A673 (cell line): ENCODE results near the gene NELFE. TPM values are rescaled to one million over a fixed set of nuclear protein-coding genes. Genes with fewer than 3 reads are reported as not detected.
"Not testable (repeated sequence)": the region's sequence is repeated elsewhere in the genome, so short reads cannot be mapped to it uniquely, and the experiment has no call there.

Source experiments
- Bru-seq: library from RNA; stranded (reverse); fragments of 400-500 nt; gene quantifications from one replicate; lab custom pipeline; 2021; lab: Mats Ljungman, UMichigan
- BruChase-seq, 2 experiments: library from RNA; stranded (reverse); fragments of 400-500 nt; gene quantifications; one replicate each; lab custom pipeline; 2021; lab: Mats Ljungman, UMichigan
- BruUV-seq: library from RNA; stranded (reverse); fragments of 400-500 nt; replicated peaks from 2 replicates; lab custom pipeline; 2021; lab: Mats Ljungman, UMichigan
- CTCF ChIA-PET: fragments of 300-600 bp; sonication (Branson Sonifier 250); formaldehyde crosslinking; loops from one replicate; lab custom pipeline; 2022; ENCODE audit warnings: antibody characterized with exemption; lab: Charles Lee
- POLR2A ChIA-PET: fragments of 300-600 bp; sonication (Branson Sonifier 250); formaldehyde crosslinking; loops from one replicate; lab custom pipeline; 2022; ENCODE audit warnings: antibody characterized with exemption; ENCODE audit not compliant: low non-redundant PET; lab: Charles Lee
- DNase-seq: peaks from one replicate; pipeline ENCODE4 v3.0.0-alpha.2; 2015; ENCODE audit warnings: low spot score
- H3K27ac ChIP-seq: fragments of 200-600 bp; sonication (generic); 2 replicates; pipeline ENCODE4 v1.5.1; 2016; ENCODE audit warnings: mixed run types, low read depth, mild to moderate bottlenecking, mixed read lengths, antibody characterized with exemption, low read length; ENCODE audit not compliant: poor library complexity, severe bottlenecking
- H3K27me3 ChIP-seq: fragments of 200-600 bp; sonication (generic); replicated peaks from 2 replicates; pipeline ENCODE4 v1.6.1; 2017; ENCODE audit warnings: mixed run types, low read depth, mild to moderate bottlenecking, mixed read lengths, antibody characterized with exemption, low read length; ENCODE audit not compliant: insufficient read depth, poor library complexity
- H3K36me3 ChIP-seq: fragments of 200-600 bp; sonication (generic); 2 replicates; pipeline ENCODE4 v1.6.1; 2016; ENCODE audit warnings: mixed run types, mild to moderate bottlenecking, mixed read lengths, antibody characterized with exemption, low read length; ENCODE audit not compliant: insufficient read depth, poor library complexity, severe bottlenecking
- H3K4me1 ChIP-seq: fragments of 200-600 bp; sonication (generic); 2 replicates; pipeline ENCODE4 v1.6.1; 2017; ENCODE audit warnings: mixed run types, mild to moderate bottlenecking, mixed read lengths, antibody characterized with exemption, low read length; ENCODE audit not compliant: insufficient read depth, poor library complexity, severe bottlenecking
- H3K4me3 ChIP-seq: fragments of 200-600 bp; sonication (generic); 2 replicates; pipeline ENCODE4 v1.5.1; 2016; ENCODE audit warnings: low read depth, mixed run types, mild to moderate bottlenecking, mixed read lengths, low read length; ENCODE audit not compliant: poor library complexity, severe bottlenecking
- H3K9me3 ChIP-seq: fragments of 200-600 bp; sonication (generic); 2 replicates; pipeline ENCODE4 v1.6.1; 2016; ENCODE audit warnings: mixed run types, low read depth, mild to moderate bottlenecking, mixed read lengths, antibody characterized with exemption, low read length; ENCODE audit not compliant: poor library complexity, severe bottlenecking
- EZH2 ChIP-seq: fragments of 200-600 bp; sonication (generic); IDR thresholded peaks from 2 replicates; pipeline ENCODE4 v1.6.1; 2017; ENCODE audit warnings: borderline replicate concordance, low read depth, mild to moderate bottlenecking, mixed read lengths, antibody characterized with exemption, low read length; ENCODE audit not compliant: poor library complexity, severe bottlenecking
- intact Hi-C: fragments of 100-400 bp; cut with micrococcal nuclease; formaldehyde crosslinking; loops from one replicate; pipeline ENCODE4 v1.10.0; 2022; ENCODE audit not compliant: unreplicated experiment
- long read RNA-seq: library from polyadenylated mRNA; stranded (forward); transcript quantifications from one replicate; pipeline ENCODE4 v2.0.0, GENCODE V29; 2022
- total RNA-seq: library from RNA; stranded (reverse); gene quantifications from 2 replicates; pipeline ENCODE4 v1.2.3, GENCODE V29; 2021

NELFE gene
- total RNA-seq (94.3 and 96.8 TPM in 2 replicates), Bru-seq, nascent RNA (percentile 76 among the genes with signal in this experiment), BruChase-seq, experiment 1, labeled RNA remaining after a 2-hour chase (percentile 65 among the genes with signal in this experiment), BruChase-seq, experiment 2, labeled RNA remaining after a 6-hour chase (percentile 69 among the genes with signal in this experiment)
- long read RNA-seq, transcript NELFE-208 (10 exons, 1,543 nt), result minor isoform, 5 of 269 reads
- long read RNA-seq, transcript NELFE-202 (11 exons, 1,584 nt), result major isoform, 198 of 269 reads
- long read RNA-seq, partial matches to known transcripts, result 14 of 269 reads
- long read RNA-seq, other reads (novel, unspliced or antisense), result 50 of 269 reads

DNA sequence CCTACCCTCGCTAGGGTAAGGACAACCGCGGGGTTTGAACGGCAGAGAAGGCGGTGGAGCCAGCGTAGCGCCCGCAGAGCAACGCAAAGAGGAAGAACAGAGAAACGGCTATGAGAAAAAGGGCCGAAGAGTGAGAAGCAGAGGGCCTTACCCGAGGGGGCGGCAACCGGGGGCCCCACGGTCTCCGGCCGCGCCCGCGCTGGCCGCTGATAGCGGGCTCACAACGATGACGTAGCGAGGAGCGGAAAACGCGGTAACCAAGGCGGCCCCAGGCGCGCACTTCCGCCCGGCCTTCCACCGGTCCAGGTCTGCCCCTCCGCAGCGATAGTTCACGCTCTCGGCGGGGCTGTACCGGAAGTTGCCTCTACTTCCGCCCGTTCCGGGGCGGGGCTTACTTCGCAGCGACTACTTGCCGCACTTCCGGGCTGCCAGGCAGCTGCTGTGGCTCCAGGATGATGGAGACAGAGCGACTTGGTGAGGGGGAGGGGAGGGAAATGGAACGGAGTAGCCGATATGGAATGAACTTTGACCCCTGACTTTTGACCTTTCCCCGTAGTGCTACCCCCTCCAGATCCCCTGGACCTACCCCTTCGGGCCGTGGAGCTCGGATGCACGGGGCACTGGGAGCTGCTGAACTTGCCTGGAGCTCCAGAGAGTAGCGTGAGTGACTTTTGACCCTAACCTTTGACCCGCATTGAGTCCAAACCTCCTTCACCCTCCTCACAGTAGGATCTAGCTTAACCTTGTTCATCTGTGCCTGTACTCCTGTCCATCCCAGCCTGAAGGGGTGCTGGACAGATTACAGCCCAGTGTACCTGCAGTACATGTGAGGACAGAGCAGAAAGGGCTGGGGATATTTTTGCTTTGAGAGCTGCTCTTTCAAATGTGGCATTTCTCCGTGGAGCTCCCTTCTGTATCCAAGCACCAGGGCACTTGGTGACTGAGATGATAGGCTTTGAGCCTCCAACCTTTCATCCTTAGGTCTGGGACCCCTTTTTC is at the start of gene NELFE, which contains the start of gene SKIC2:
NELFE (minus strand) TSS at position 231 of the 999 bp plus-strand sequence. CDS start 525 bp downstream, outside the sequence.
SKIC2 (plus strand) TSS at position 435 of the 999 bp plus-strand sequence; CDS start at position 453, 18 bp downstream.
- Histone ChIP-seq H3K27ac (peak within 1 kb of the TSS; percentile 88), H3K4me1 (peaks cover 14% of the 10 kb centered on the region), H3K36me3 (peaks cover 29% of the 10 kb centered on the region), H3K27me3 (no peaks in the 10 kb centered on the region), H3K4me3 (peak within 1 kb of the TSS; percentile 88), H3K9me3 (no peaks in the 10 kb centered on the region)
- peak; percentile 99 for DNase-seq
- intact Hi-C loops, result loop anchor here (10.0 kb wide), 1 partner anchor 274 kb away; the partner anchor contains the start of gene LY6G5C
- POLR2A ChIA-PET, result interaction anchor here (0.6 kb wide), 1 partner anchor 41 kb away, joined by 3 read pairs; no protein-coding TSS in a partner anchor
- TSS peak; percentile 74 for BruUV-seq
- CTCF ChIA-PET, result interaction anchor here (0.6 kb wide), 1 partner anchor 170 kb away, joined by 3 read pairs; no protein-coding TSS in a partner anchor
- TF ChIP-seq EZH2, result no peak

DNA sequence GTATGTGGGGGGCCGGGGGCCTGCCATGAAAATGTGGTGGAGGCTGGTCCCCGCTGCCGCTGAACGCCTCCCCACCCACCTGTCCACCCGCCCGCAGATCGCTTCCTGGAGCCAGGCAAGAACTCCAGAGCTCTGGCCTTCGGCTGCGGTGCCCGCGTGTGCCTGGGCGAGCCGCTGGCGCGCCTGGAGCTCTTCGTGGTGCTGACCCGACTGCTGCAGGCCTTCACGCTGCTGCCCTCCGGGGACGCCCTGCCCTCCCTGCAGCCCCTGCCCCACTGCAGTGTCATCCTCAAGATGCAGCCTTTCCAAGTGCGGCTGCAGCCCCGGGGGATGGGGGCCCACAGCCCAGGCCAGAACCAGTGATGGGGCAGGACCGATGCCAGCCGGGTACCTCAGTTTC is 49.3 kb upstream of the NELFE start:
- H3K27ac ChIP-seq, BruUV-seq, H3K4me1 ChIP-seq, H3K9me3 ChIP-seq, DNase-seq, H3K36me3 ChIP-seq, H3K4me3 ChIP-seq, CTCF ChIA-PET, intact Hi-C loops, POLR2A ChIA-PET, H3K27me3 ChIP-seq: not testable (repeated sequence)

GRCh38 chr6:32007086-32007485 is 48.3 kb upstream of the NELFE start:
- H3K4me3 ChIP-seq, BruUV-seq, H3K4me1 ChIP-seq, CTCF ChIA-PET, POLR2A ChIA-PET, H3K36me3 ChIP-seq, H3K27me3 ChIP-seq, H3K9me3 ChIP-seq, DNase-seq, H3K27ac ChIP-seq, intact Hi-C loops: not testable (repeated sequence)

DNA sequence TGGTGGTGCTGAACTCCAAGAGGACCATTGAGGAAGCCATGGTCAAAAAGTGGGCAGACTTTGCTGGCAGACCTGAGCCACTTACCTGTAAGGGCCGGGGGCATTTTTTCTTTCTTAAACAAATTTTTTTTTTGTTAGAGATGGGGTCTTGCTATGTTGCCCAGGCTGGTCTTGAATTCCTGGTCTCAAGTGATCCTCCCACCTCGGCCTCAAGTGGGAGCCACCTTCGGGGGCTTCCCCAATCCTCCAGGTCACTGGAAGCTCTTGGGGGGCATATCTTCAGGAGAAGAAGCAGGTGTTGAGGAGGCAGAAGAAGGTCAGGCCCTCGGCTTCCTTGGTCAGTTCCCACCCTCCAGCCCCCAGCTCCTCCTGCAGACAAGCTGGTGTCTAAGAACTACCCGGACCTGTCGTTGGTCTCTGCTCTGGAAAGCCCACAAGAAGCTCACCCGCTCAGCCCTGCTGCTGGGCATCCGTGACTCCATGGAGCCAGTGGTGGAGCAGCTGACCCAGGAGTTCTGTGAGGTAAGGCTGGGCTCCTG is 47.3 kb upstream of the NELFE start:
- H3K9me3 ChIP-seq, H3K27ac ChIP-seq, H3K4me1 ChIP-seq, POLR2A ChIA-PET, H3K4me3 ChIP-seq, H3K36me3 ChIP-seq, CTCF ChIA-PET, BruUV-seq, DNase-seq, H3K27me3 ChIP-seq, intact Hi-C loops: not testable (repeated sequence)

DNA sequence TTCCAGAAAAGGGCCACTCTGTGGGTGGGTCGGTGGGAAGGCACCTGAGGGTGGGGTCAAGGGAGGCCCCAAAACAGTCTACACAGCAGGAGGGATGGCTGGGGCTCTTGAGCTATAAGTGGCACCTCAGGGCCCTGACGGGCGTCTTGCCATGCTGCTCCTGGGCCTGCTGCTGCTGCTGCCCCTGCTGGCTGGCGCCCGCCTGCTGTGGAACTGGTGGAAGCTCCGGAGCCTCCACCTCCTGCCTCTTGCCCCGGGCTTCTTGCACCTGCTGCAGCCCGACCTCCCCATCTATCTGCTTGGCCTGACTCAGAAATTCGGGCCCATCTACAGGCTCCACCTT is 46.7 kb upstream of the NELFE start:
- H3K27me3 ChIP-seq, H3K36me3 ChIP-seq, CTCF ChIA-PET, POLR2A ChIA-PET, BruUV-seq, H3K4me3 ChIP-seq, DNase-seq, H3K9me3 ChIP-seq, H3K27ac ChIP-seq, intact Hi-C loops, H3K4me1 ChIP-seq: not testable (repeated sequence)

GRCh38 chr6:32004864-32005537 is 46.2 kb upstream of the NELFE start:
- H3K27ac ChIP-seq, H3K9me3 ChIP-seq, POLR2A ChIA-PET, intact Hi-C loops, H3K27me3 ChIP-seq, H3K36me3 ChIP-seq, H3K4me3 ChIP-seq, DNase-seq, H3K4me1 ChIP-seq, BruUV-seq, CTCF ChIA-PET: not testable (repeated sequence)
